ENCODE data around the gene PDS5B. TPM values are rescaled to one million over a fixed set of nuclear protein-coding genes. Genes with fewer than 3 reads are reported as not detected.
"Not testable (repeated sequence)": the region's sequence is repeated elsewhere in the genome, so short reads cannot be mapped to it uniquely, and the experiment has no call there.

Gene PDS5B
- polyA plus RNA-seq, 6 donors from 2014 or later = 38.8 to 50.4 (median 43.0) TPM

- peak; percentile 31 for DNase-seq
- Mint-ChIP-seq H3K36me3 (peaks cover under 1 to 4% of the 10 kb centered on the region in 2 donors), H3K4me1 (peaks cover 0 to 6% (median 0%) of the 10 kb centered on the region in 3 donors), H3K27me3 (no peaks in the 10 kb centered on the region), H3K9me3 (no peaks in the 10 kb centered on the region), H3K4me3 (no peak overlapping the region), H3K27ac (peak overlapping the region in 1 of 6 donors; percentile 60)
- ATAC-seq (ENCODE audit: low read depth in 2 of 2) = peak; percentile 43 to 58
Observed at GRCh38 chr13:32669030-32669646, 82.9 kb downstream of the PDS5B start.

- no peak for ATAC-seq (ENCODE audit: low read depth in 2 of 2)
Observed at GRCh38 chr13:32674503-32674902, 88.3 kb downstream of the PDS5B start.

GRCh38 chr13:32676242-32676641, 90.0 kb downstream of the PDS5B start:
- H3K36me3 Mint-ChIP-seq = peaks cover 25 to 38% of the 10 kb centered on the region in 2 donors
- DNase-seq (no peak), ATAC-seq (ENCODE audit: low read depth in 2 of 2) (no peak)
- no peak overlapping the region for H3K27ac Mint-ChIP-seq
- H3K4me3 Mint-ChIP-seq = no peak overlapping the region
- no peaks in the 10 kb centered on the region for H3K4me1 Mint-ChIP-seq
- no peaks in the 10 kb centered on the region for H3K27me3 Mint-ChIP-seq
- no peaks in the 10 kb centered on the region for H3K9me3 Mint-ChIP-seq

More at GRCh38 chr13:32674503-32674902, 88.3 kb downstream of the PDS5B start:
- DNase-seq = no peak
- Mint-ChIP-seq H3K36me3 (peaks cover 17 to 24% of the 10 kb centered on the region in 2 donors), H3K4me3 (no peak overlapping the region), H3K27ac (no peak overlapping the region), H3K9me3 (no peaks in the 10 kb centered on the region), H3K4me1 (no peaks in the 10 kb centered on the region), H3K27me3 (no peaks in the 10 kb centered on the region)

- H3K36me3 Mint-ChIP-seq = peaks cover 10 to 34% of the 10 kb centered on the region in 2 donors
- H3K4me3 Mint-ChIP-seq = no peak overlapping the region
- H3K9me3 Mint-ChIP-seq = no peaks in the 10 kb centered on the region
- H3K27me3 Mint-ChIP-seq = no peaks in the 10 kb centered on the region
- no peak overlapping the region for H3K27ac Mint-ChIP-seq
- DNase-seq (no peak), ATAC-seq (ENCODE audit: low read depth in 2 of 2) (no peak)
- no peaks in the 10 kb centered on the region for H3K4me1 Mint-ChIP-seq
Observed at GRCh38 chr13:32682130-32682529, 95.9 kb downstream of the PDS5B start.

GRCh38 chr13:32682740-32683139, 96.5 kb downstream of the PDS5B start:
- H3K36me3 Mint-ChIP-seq = peaks cover 10 to 32% of the 10 kb centered on the region in 2 donors
- no peak for DNase-seq
- no peaks in the 10 kb centered on the region for H3K9me3 Mint-ChIP-seq
- no peak overlapping the region for H3K4me3 Mint-ChIP-seq
- ATAC-seq (ENCODE audit: low read depth in 2 of 2) = no peak
- H3K27me3 Mint-ChIP-seq = no peaks in the 10 kb centered on the region
- H3K4me1 Mint-ChIP-seq = no peaks in the 10 kb centered on the region
- peak overlapping the region in 1 of 6 donors; percentile 88 for H3K27ac Mint-ChIP-seq

GRCh38 chr13:32687275-32687674, 101.0 kb downstream of the PDS5B start:
- peaks cover 0 to 4% (median 0%) of the 10 kb centered on the region in 3 donors for H3K4me1 Mint-ChIP-seq
- H3K9me3 Mint-ChIP-seq = no peaks in the 10 kb centered on the region
- no peak for DNase-seq
- no peak for ATAC-seq (ENCODE audit: low read depth in 2 of 2)
- H3K27ac Mint-ChIP-seq = no peak overlapping the region
- H3K4me3 Mint-ChIP-seq = no peak overlapping the region
- no peaks in the 10 kb centered on the region for H3K27me3 Mint-ChIP-seq
- peaks cover 0 to 5% of the 10 kb centered on the region in 2 donors for H3K36me3 Mint-ChIP-seq

GRCh38 chr13:32695602-32696250, 109.5 kb downstream of the PDS5B start:
- H3K27ac Mint-ChIP-seq = peak overlapping the region in 1 of 6 donors; percentile 80
- ATAC-seq (ENCODE audit: low read depth in 2 of 2) = no peak
- DNase-seq = no peak
- H3K4me3 Mint-ChIP-seq = no peak overlapping the region
- peaks cover 0 to 4% (median 0%) of the 10 kb centered on the region in 3 donors for H3K4me1 Mint-ChIP-seq
- no peaks in the 10 kb centered on the region for H3K9me3 Mint-ChIP-seq
- no peaks in the 10 kb centered on the region for H3K27me3 Mint-ChIP-seq
- H3K36me3 Mint-ChIP-seq = peaks cover 0 to 21% of the 10 kb centered on the region in 2 donors

- Mint-ChIP-seq H3K4me1 (no peaks in the 10 kb centered on the region), H3K36me3 (peaks cover 34 to 40% of the 10 kb centered on the region in 2 donors), H3K27me3 (no peaks in the 10 kb centered on the region), H3K27ac (peak overlapping the region in 1 of 6 donors; percentile 30), H3K9me3 (peaks cover 1 to 3% (median 2%) of the 10 kb centered on the region in 7 donors), H3K4me3 (no peak overlapping the region)
- DNase-seq (no peak), ATAC-seq (ENCODE audit: low read depth in 2 of 2) (no peak)
Observed at GRCh38 chr13:32707471-32707870, 121.2 kb downstream of the PDS5B start.

- ATAC-seq (ENCODE audit: low read depth in 2 of 2) (no peak), DNase-seq (no peak)
- peaks cover 46 to 47% of the 10 kb centered on the region in 2 donors for H3K36me3 Mint-ChIP-seq
- no peak overlapping the region for H3K27ac Mint-ChIP-seq
- H3K9me3 Mint-ChIP-seq = peaks cover 6 to 32% (median 26%) of the 10 kb centered on the region in 7 donors
- H3K4me3 Mint-ChIP-seq = no peak overlapping the region
- H3K4me1 Mint-ChIP-seq = no peaks in the 10 kb centered on the region
- no peaks in the 10 kb centered on the region for H3K27me3 Mint-ChIP-seq
Observed at GRCh38 chr13:32713397-32713796, 127.1 kb downstream of the PDS5B start.

- H3K27me3 Mint-ChIP-seq; DNase-seq; H3K4me3 Mint-ChIP-seq; H3K27ac Mint-ChIP-seq; H3K4me1 Mint-ChIP-seq; ATAC-seq (ENCODE audit: low read depth in 2 of 2): not testable (repeated sequence)
- H3K36me3 Mint-ChIP-seq = peaks cover 39 to 43% of the 10 kb centered on the region in 2 donors
- peaks cover 6 to 38% (median 26%) of the 10 kb centered on the region in 7 donors for H3K9me3 Mint-ChIP-seq
Observed at GRCh38 chr13:32716201-32716600, 129.9 kb downstream of the PDS5B start.

- DNase-seq = no peak
- Mint-ChIP-seq H3K36me3 (peaks cover 12 to 15% of the 10 kb centered on the region in 2 donors), H3K27ac (peak overlapping the region in 2 of 6 donors; percentile 42 to 51), H3K4me3 (no peak overlapping the region), H3K9me3 (peaks cover 0 to 15% (median 5%) of the 10 kb centered on the region in 7 donors), H3K27me3 (no peaks in the 10 kb centered on the region), H3K4me1 (peaks cover 0 to 5% (median 4%) of the 10 kb centered on the region in 3 donors)
- ATAC-seq (ENCODE audit: low read depth in 2 of 2) = no peak
Observed at GRCh38 chr13:32720026-32720425, 133.8 kb downstream of the PDS5B start.

GRCh38 chr13:32721131-32722034, 135.1 kb downstream of the PDS5B start:
- H3K27me3 Mint-ChIP-seq; DNase-seq; H3K9me3 Mint-ChIP-seq; H3K4me1 Mint-ChIP-seq; H3K4me3 Mint-ChIP-seq; ATAC-seq (ENCODE audit: low read depth in 2 of 2): not testable (repeated sequence)
- H3K27ac Mint-ChIP-seq = peak overlapping the region in 1 of 6 donors; percentile 5
- H3K36me3 Mint-ChIP-seq = peaks cover 12 to 16% of the 10 kb centered on the region in 2 donors

- Mint-ChIP-seq H3K27ac (peak overlapping the region in 2 of 6 donors; percentile 5 to 89), H3K36me3 (peaks cover 12 to 16% of the 10 kb centered on the region in 2 donors), H3K4me3 (no peak overlapping the region), H3K4me1 (peaks cover 0 to 11% (median 5%) of the 10 kb centered on the region in 3 donors), H3K27me3 (no peaks in the 10 kb centered on the region), H3K9me3 (peaks cover 0 to 8% (median 0%) of the 10 kb centered on the region in 7 donors)
- ATAC-seq (ENCODE audit: low read depth in 2 of 2) = no peak
- DNase-seq = no peak
Observed at GRCh38 chr13:32722340-32722739, 136.1 kb downstream of the PDS5B start.

All from naive B cell (primary cell).